ENCODE measurements around the gene CD86.

DNA sequence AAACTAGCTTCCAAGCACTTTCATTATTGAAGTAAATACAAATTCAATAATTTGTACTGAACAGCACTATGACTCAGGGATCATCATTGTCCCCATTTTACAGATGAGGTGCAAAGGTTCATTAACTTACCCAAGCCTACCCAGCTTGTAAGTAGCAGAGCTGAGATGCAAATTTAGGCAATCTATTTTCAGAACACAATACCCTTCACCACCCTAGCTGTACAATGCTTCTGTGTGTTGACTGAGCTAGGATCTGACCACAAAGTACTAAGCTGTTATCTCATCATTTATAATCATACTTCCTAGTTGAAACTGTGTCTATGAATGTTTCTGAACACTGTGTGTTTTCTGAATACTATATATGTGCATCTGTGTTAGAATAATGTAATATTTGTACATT is 29.9 kb upstream of the CD86 start:
- TF ChIP-seq, protein P1, sequence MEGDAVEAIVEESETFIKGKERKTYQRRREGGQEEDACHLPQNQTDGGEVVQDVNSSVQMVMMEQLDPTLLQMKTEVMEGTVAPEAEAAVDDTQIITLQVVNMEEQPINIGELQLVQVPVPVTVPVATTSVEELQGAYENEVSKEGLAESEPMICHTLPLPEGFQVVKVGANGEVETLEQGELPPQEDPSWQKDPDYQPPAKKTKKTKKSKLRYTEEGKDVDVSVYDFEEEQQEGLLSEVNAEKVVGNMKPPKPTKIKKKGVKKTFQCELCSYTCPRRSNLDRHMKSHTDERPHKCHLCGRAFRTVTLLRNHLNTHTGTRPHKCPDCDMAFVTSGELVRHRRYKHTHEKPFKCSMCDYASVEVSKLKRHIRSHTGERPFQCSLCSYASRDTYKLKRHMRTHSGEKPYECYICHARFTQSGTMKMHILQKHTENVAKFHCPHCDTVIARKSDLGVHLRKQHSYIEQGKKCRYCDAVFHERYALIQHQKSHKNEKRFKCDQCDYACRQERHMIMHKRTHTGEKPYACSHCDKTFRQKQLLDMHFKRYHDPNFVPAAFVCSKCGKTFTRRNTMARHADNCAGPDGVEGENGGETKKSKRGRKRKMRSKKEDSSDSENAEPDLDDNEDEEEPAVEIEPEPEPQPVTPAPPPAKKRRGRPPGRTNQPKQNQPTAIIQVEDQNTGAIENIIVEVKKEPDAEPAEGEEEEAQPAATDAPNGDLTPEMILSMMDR (IDR thresholded peaks at IDR 0.05; ENCODE audit: insufficient read depth, low read length): no peak
- TF ChIP-seq POLR2AphosphoS5 (IDR thresholded peaks at IDR 0.05; ENCODE audit: low read depth): no peak
- TF ChIP-seq, protein P2, sequence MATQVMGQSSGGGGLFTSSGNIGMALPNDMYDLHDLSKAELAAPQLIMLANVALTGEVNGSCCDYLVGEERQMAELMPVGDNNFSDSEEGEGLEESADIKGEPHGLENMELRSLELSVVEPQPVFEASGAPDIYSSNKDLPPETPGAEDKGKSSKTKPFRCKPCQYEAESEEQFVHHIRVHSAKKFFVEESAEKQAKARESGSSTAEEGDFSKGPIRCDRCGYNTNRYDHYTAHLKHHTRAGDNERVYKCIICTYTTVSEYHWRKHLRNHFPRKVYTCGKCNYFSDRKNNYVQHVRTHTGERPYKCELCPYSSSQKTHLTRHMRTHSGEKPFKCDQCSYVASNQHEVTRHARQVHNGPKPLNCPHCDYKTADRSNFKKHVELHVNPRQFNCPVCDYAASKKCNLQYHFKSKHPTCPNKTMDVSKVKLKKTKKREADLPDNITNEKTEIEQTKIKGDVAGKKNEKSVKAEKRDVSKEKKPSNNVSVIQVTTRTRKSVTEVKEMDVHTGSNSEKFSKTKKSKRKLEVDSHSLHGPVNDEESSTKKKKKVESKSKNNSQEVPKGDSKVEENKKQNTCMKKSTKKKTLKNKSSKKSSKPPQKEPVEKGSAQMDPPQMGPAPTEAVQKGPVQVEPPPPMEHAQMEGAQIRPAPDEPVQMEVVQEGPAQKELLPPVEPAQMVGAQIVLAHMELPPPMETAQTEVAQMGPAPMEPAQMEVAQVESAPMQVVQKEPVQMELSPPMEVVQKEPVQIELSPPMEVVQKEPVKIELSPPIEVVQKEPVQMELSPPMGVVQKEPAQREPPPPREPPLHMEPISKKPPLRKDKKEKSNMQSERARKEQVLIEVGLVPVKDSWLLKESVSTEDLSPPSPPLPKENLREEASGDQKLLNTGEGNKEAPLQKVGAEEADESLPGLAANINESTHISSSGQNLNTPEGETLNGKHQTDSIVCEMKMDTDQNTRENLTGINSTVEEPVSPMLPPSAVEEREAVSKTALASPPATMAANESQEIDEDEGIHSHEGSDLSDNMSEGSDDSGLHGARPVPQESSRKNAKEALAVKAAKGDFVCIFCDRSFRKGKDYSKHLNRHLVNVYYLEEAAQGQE (IDR thresholded peaks at IDR 0.05; ENCODE audit: insufficient replicate concordance, low read depth): no peak
